CD4-positive, alpha-beta T cell treated with Interleukin-4 for 4 hours (primary cell): Measurements from ENCODE around the gene CMTM5.
"Not testable (repeated sequence)": the region's sequence is repeated elsewhere in the genome, so short reads cannot be mapped to it uniquely, and the experiment has no call there.

Source experiments
- DNase-seq: peaks from one replicate; pipeline ENCODE4 v3.0.0-alpha.2; 2020

CMTM5 gene

GRCh38 chr14:23415821-23416778, 39.3 kb downstream of the CMTM5 start:
- no peak for DNase-seq

- DNase-seq = no peak
Observed at GRCh38 chr14:23416801-23417200, 40.0 kb downstream of the CMTM5 start.

GRCh38 chr14:23417269-23417668, 40.4 kb downstream of the CMTM5 start:
- not testable (repeated sequence) for DNase-seq

- no peak for DNase-seq
Observed at GRCh38 chr14:23418021-23418420, 41.2 kb downstream of the CMTM5 start.

- DNase-seq = not testable (repeated sequence)
Observed at GRCh38 chr14:23419646-23420045, 42.8 kb downstream of the CMTM5 start.

- DNase-seq = no peak
Observed at GRCh38 chr14:23421594-23421993, 44.7 kb downstream of the CMTM5 start.

GRCh38 chr14:23423657-23424056, 46.8 kb downstream of the CMTM5 start:
- no peak for DNase-seq

GRCh38 chr14:23425169-23425568, 48.3 kb downstream of the CMTM5 start:
- DNase-seq = no peak

- DNase-seq = not testable (repeated sequence)
Observed at GRCh38 chr14:23425798-23426197, 49.0 kb downstream of the CMTM5 start.

GRCh38 chr14:23428686-23429495, 52.0 kb downstream of the CMTM5 start:
- DNase-seq = no peak
